Stimulated activated CD8-positive, alpha-beta memory T cell treated with anti-CD3 and anti-CD28 coated beads, Interleukin-15, amount 100 ng/mL, for 4 hours (primary cell): ENCODE data around the gene SHISAL1.

ENCODE experiments used
- DNase-seq, 2 donors: peaks; one replicate each; pipeline ENCODE4 v3.0.0-alpha.2; 2020; ENCODE audit warnings: low read depth in 2 of 2

The SHISAL1 gene

GRCh38 chr22:44278243-44279068, 34.3 kb downstream of the SHISAL1 start:
- DNase-seq: no peak

- no peak for DNase-seq
These were observed 35.2 kb downstream of the SHISAL1 start for GRCh38 chr22:44277386-44278135.

GRCh38 chr22:44276706-44277356, 35.9 kb downstream of the SHISAL1 start:
- no peak for DNase-seq

DNA sequence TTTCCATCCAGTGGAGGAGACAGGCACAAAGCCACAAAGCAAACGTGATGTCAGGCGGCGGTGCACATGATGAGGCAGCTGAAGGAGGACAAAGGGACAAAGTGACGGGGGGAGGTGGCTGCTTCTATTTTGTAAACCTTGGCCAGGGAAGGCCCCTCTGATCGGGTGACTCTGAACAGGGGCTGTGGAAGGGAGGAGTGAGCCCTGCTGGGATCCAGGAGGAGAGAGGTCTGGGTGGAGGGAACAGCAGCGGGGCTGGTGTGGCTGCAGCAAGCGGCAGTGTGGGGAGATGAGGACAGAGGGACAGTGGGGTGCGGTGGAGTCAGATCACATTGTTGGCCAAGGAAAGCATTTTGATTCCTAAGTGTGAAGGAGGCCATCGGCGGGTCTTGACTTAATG, 36.7 kb downstream of the SHISAL1 start:
- DNase-seq: no peak

GRCh38 chr22:44275631-44275995, 37.1 kb downstream of the SHISAL1 start:
- no peak for DNase-seq

GRCh38 chr22:44274918-44275630, 37.7 kb downstream of the SHISAL1 start:
- no peak for DNase-seq

DNA sequence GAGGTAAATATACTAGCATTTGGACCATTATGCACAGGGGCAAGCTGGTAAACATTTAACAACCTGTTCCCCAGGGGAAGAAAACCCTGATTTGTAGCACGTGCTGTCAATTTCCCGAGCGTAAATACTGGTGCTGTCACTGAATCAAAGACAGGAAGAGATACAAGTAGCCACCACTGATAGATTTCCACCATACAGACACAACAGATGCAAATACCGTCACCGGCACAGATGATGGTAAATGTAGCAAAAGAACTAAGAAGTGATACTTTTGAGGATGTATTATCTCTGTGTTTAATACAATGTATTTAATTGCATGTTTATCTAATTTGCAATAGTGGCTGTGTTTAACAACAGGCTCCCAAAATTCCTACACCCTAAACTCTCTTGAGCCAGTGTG, 39.6 kb downstream of the SHISAL1 start:
- DNase-seq: no peak

DNA sequence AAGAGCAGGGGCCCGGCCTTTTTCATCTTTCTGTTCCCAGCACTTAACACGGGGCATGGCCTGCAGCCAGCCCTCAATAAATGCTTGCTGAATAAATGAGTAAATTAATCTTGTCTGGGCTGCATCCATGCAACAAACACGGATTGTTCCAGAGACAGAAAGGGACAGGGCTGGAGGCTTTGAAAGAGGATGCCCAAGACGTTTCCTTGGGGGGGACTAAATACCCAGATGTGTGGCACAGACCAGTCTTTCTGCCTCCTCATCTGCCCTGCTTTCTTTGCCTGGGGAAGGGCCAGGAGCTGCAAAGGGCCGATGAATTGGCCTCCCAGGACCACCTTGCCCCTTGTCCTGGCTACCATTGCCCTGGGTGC, 40.4 kb downstream of the SHISAL1 start:
- no peak for DNase-seq

DNA sequence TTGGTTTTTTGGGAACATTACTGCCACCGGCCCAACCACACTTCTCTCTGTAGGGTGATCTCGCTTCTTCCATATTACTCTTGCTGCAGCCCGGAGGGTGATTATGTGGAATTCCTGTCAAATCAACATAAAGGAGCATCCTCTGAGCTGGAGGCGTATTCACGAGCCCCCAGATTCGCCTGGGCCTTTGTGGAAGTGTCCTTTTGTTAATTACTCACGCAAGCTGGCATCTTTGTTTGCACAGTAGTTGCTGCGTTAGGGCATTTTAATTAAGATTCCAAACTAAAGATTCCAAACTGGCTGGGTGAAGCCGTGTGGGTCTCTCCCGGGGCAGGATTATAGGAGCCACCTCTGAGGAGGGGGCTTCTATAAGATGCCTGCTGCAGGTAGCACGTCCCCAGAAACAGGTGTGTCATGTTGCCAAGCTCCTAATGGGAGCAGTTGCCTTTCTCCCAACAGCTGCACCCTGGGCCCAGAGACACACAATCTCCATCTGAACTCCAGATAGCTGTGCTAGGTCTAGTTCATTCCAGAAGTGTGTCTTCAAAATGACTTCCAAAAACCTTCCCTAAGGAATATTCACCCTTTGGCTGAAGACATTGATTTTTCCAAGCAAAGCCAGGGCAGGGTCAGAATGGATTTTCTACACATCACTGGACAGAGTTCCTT, 40.9 kb downstream of the SHISAL1 start:
- no peak for DNase-seq

DNA sequence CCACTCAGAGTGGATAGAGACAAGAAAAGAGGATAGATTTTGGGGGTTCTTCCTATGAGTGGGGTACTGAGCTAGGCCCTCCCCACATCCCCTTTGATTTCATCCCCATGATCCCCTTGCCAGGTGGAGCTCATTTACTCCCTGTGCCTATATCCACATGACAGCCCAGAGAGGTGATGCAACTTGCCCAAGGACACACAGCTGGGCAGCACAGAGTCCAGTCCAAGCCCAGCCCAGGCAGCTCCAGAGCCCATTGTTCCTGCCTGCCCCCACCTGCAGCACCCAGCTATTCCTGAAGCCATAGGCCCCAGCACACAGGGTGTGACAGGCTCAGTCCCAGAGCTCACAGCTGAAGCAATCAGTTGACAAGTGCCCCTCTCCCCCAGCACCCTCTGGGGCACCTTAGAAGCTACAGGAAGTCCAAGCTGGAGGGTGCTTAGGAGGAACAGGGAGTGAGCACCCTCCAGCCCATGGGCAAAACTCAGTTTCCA, 41.7 kb downstream of the SHISAL1 start:
- no peak for DNase-seq

DNA sequence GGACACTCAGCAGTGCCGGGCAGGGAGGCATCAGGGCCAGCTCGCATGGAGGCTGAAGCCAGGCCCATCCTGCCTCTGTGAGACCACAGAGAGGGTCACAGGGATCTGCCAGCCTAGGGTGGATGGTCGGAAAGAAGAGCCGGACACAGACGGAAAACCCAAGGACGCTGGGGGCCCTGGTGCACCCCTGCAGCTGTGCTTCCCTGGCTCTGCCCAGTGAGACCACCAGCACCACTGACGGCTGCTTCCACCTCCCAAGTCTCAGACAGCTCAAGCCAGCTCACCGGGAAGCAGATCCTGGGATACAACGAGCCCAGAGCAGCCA, 42.2 kb downstream of the SHISAL1 start:
- no peak for DNase-seq

GRCh38 chr22:44269757-44270555, 42.8 kb downstream of the SHISAL1 start:
- no peak for DNase-seq

GRCh38 chr22:44269117-44269498, 43.6 kb downstream of the SHISAL1 start:
- DNase-seq: no peak

DNA sequence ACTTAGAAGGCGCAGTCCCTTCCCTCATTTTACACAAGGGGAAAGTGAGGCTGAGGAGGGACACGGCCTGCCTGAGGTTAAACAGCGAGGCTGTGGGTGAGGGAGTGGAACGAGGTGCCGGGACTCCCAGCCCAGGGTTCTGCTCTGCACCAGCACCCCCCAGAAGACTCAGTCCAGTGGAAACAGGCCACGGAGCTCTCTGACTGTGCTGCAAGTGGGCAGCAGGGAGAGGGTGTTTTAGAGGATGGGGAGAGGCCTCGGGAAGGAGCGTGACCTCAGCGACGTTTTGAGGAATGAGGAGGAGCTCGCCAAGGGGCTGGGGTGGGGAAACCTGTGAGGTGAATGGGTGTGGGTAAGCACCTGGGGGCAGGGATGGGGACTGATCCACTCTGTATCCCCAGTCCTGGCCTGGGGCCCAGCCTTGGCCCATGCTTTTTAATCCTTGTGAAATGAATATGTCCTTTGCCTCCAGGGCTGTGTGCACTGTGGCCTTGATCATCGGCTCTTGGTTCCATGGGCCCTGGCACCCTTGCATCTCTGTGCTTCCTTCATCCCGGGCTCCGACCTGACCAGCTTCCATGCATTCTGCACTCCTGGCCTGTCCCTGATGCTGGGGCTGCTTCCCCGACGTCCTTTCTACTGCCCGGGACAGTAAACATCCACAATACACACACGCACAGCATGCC, 44.2 kb downstream of the SHISAL1 start:
- no peak for DNase-seq

- DNase-seq: no peak
These were observed 44.9 kb downstream of the SHISAL1 start for GRCh38 chr22:44267856-44268255.

DNA sequence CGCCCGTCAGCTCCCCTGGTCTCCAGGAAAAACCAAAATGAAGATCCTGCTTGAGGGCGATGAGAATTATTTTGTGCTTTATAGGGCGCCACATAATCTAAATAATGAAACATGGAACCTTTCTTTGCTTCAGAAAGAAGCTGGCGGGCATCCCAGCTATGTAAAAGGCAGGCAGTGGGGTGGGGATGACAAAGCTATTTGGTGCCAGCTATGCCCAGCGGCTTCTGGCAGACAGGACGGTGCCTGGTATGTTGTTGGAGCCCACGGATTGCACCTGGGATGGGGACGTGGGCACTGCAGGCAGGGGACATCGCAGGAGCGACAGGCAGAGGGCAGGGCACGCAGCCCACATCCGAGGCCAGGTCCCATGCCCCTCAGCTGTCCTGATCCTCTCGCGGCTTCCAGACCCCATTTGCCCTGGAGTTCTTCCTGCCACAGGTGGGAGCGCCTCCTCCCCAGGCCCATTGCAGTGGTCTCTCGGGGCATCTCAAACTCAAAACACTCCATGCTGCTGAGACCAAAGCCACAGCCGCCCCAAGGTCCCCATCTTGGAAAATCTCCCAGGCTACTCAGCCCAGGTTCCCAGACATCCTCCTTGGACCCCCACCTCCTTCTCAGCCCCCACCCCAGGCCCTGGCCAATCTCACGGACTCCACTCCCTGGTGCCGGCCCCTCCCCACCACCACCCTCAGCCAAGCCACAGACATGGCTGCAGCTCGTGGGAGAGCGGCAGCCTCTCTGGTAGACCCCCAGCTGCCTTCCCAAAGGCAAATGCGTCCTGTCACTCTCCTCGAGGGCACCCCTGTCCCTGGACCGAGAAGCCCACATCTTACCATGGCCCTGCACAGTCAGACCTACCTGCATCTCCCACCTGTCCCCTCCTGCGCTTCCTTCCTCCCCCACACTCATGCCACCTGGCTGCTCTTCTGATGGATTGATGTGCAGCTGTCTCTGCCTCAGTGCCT, 45.7 kb downstream of the SHISAL1 start:
- DNase-seq: no peak

- no peak for DNase-seq
These were observed 49.2 kb downstream of the SHISAL1 start for GRCh38 chr22:44263547-44263946.

DNA sequence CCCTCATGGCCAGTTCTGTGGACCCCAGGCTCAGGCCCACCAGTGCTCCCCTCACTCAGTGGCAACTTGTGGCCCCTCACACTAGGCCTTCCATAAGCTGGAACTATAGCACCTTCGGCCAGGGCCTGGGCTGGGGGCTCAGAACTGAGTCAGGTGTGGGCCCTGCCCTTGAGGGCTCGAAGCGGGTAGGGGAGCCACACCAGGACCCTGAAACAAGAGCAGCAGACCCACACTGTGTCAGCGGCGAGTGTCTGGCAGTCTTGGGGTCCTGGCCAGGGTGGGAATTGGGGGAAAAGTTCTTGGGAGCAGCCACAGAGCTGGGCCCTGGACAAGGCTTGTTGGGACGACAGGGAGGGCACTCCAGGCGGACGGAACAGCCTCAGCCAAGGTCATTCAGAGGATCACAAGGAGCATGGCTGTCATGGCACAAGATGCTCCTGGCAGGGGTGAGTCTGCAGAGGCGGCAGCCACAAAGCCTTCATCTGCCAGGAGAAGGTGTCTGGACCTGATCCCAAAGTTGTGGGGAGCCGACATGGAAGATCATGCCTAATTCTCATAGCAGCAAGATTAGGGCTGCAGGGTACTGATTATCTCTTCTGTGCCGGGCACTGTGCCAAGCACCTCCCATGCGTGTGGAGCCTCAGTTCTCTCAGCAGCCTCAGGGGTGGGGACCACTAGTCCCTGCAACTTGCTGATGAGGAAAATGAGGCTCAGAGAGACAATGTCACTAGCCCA, 50.7 kb downstream of the SHISAL1 start:
- DNase-seq: no peak
